Measurements from ENCODE around the gene MGME1.

The MGME1 gene, protein sequence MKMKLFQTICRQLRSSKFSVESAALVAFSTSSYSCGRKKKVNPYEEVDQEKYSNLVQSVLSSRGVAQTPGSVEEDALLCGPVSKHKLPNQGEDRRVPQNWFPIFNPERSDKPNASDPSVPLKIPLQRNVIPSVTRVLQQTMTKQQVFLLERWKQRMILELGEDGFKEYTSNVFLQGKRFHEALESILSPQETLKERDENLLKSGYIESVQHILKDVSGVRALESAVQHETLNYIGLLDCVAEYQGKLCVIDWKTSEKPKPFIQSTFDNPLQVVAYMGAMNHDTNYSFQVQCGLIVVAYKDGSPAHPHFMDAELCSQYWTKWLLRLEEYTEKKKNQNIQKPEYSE

DNA sequence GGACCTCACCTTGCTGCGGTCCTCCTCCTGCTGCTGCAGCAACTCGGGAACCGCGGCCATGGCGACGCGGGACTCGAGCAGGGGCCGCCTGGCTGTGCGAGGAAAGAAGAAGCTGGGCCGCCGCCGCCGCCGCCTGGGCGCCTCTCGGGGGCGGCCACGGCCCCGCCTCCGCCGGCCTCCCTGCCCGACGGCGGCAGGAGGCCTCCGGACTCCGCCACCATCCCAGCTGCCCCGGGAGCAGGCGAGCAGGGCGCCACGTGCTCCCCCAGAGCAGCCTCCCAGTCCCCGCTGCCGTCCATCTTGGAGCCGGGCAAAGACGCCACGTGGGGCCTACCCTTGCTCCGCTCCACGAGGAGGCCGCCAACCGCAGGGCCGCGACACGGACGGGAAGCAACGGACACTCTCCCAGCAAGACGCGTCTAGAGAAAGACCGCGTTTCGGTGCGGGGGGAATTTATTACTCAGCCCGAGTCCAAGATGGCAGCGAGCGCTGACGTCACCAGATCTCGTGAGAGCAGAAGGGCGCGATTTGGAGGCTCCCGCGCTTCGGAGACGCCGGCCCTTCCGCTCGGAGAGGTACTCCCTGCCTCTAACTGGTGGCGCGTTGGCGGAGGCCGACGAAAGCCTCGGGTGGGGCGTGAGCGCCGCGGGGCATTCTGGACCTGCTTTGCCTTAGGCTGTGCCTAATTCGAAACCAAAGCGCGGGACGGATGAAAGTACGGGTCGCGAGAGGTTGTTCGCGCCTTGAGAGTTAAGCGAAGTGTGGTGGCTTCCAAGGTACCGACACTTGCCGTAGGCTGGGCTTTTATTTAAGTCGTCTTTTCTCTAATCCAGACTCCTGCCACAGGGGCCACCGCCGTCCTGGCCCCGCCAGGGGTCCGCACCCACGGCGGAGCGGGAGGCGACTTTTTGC lies at the start of gene MGME1, which contains the start of gene SNX5:
TSS of gene MGME1 (plus strand) at position 653 of the 912 bp plus-strand sequence. CDS start 842 bp downstream, outside the sequence.
TSS of gene SNX5 (minus strand) at position 429 of the 912 bp plus-strand sequence. CDS start at position 60, 369 bp downstream.
- DNase-seq (ENCODE audit: low spot score) = peak; percentile 99

DNA sequence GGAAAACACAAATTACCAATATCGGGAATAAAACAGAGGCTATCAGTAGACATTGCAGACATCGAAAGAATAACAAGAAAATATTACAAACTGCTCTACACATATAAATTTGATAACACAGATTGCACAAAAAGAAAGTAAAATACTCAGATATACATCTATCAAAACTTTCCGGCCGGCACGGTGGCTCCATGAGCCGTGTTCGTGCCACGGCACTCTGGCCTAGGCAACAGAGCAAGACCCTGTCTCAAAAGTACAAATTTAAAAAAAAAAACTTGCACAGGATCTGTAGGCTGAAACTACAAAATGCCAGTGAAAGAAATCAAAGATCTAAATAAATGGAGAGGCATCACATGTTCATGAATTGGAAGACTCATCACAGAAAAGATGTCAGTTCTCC lies 49.7 kb upstream of the MGME1 start:
- no peak for DNase-seq (ENCODE audit: low spot score)

DNA sequence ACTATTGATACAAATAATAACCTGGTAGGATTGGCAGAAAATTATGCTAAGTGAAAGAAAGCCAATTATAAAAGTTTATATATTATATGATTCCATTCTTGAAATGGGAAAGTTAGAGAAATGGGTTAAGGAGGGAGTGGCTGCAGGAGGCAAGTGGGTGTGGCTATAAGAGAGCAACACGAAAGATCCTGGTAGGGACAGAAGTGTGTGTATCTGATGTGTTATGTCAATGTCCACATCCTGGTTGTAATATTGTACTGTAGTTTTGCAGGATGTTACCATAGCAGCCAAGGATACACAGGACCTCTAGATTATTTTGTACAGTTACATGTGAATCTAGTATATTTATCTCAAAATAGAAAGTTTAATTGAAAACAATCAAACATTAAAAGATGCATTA lies 47.0 kb upstream of the MGME1 start:
- DNase-seq (ENCODE audit: low spot score) = no peak

DNA sequence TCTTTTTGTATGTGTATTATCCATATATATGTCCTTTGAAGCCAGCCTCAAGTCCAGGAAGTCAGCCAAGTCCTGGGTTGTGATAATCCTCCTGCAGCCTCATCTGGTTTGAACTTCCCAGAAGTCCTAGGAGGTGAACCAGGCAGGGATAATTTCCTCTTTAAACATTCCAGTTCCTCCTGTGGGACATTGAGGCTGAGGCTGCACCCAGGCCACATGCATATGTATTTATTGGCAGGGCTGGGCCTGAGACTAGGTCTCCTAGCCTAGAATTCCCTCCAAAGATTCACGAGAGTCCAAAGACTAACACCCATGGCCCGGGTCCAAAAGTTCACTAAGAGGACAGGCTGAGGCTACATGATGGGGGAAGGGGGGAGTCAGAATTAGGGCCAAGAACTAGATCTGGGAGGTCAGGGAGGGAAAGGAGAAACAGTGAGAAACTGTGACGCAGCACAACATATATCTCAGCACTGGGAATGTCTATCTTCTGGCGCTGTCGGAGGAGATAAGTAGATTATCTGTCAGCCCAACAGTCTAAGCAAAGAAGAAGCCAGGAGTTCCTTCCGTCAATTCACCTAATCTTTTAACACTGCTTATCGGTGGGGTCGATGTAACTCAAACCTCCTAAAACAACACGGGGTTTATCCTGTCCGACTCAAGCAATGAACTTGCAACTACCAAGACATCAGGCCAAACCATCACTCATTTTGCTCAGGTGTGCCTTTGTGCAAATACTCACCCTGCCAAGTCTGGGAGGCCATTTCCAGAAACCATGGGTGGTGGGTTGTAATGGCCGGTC lies 43.5 kb upstream of the MGME1 start:
- no peak for DNase-seq (ENCODE audit: low spot score)

DNA sequence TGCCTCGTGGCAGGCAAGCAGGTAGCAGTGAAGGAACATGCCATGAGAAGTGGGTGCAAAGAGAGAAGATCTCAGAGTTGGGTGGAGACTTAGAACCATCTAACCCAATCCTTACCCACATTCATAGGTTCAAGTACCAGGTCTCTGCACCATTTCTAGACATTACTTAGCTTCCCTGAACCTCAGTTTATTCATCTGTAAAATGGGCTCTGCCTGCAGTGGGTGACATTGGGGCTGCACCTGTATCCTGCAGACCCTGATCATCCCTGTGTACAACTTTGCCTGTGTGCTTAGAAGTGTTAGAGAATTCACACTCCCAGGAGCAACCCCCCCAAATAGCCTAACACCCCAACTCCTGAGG lies 42.9 kb upstream of the MGME1 start:
- no peak for DNase-seq (ENCODE audit: low spot score)

DNA sequence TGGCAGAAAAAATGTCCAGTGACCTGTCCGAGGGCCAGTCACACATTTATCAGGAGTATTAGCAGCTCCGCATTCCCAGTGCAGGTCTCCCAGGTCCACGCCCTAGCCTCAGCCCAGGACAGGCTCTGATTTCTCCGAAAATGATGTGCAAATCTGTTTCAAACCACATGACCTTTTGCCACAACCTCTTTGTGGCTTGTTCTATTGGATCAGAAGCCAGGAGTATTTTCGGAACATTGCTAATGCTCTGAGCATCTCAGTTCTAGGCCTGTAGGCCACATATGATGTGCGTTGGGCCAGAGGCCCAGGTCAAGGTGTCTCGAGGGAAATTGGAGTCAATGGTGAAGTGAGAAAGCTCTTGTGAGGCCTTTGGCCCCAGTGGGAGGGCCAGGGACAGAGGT lies 40.6 kb upstream of the MGME1 start:
- DNase-seq (ENCODE audit: low spot score) = no peak

DNA sequence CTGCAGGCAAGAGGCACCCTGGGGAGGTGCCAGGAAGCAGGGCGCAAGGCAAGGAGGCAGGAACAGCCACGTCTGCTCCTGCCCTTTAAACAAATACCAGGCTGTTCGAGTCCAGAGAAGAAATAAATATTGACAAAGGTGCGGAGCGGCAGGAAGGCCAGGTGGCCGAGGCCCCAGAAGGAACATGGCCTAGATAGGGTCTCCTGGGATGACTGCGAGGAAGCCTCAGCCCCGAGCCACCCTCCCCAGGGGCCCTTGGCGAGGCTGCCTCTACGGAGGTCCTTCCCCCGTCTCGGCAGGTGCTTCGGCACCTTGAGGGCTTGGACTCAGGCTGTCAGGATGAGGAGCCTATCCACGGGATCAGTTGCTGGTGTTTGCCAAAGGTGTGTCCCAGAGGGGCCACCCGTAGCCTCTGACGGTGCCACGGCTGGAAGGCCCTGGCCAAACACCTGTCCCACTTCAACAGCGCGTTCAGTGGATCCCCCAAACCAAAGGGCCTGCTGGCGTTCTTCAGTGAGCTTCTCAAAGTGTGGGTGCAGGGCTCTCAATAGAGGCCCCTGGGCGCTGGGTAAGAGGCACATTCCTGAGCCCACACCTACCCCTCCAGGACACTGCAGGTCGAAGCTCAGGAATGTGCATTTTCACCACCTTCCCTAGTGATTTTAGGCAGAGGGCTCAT lies 40.0 kb upstream of the MGME1 start:
- DNase-seq (ENCODE audit: low spot score) = no peak

DNA sequence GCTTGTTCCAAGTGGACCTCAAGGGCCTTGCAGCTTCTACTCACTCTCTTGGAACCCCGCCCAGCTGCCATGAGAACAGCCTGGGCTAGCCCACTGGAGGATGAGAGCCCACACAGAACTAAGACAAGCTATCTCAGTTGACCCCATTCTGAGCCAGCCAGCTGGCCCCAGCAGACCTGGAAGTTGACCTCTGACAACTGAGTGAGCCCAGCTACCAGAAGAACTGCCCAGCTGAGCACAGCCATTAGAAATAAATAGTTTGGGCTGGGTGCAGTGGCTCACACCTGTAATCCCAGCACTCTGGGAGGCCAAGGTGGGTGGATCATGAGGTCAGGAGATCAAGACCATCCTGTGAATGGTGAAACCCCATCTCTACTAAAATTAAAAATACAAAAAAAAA lies 37.3 kb upstream of the MGME1 start:
- no peak for DNase-seq (ENCODE audit: low spot score)

DNA sequence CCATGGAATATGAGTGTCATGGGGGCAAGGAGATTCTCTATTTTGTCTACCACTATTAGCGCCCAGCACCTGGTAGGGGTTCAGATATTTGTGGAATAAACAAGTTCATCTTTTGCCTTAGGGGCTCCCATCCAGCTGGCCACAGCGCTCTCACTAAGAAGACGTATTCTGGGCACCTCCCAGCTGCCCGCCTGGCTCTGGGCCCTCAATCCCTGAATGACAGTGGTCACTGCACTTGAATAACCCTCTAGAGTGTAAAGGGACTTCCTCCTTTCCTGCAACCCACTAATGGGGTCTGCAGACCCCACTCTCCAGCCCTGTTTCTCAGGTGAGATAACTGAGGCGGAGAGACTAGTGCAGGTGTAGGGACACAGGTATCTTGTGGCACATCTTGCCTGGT lies 36.4 kb upstream of the MGME1 start:
- DNase-seq (ENCODE audit: low spot score) = no peak

DNA sequence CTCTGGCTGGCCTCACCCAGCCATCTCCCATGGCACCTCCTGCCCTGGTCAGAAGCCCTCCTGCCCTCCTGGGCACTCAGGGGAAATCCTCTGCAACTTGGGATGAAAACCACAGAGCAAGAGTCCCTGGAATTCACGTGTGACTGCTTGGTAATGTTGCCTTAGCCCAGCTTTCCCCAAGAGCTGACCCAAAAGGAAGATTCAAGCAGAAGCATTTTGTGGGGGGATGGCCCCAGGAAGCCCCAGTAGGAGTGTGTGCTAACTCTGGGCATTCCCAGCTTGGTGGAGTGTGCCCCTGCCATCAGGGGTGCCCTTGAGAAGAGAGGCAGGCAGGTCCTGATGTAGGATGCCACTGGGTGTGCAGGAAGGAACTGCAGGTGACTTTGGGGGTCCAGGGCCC lies 35.7 kb upstream of the MGME1 start:
- DNase-seq (ENCODE audit: low spot score) = no peak

DNA sequence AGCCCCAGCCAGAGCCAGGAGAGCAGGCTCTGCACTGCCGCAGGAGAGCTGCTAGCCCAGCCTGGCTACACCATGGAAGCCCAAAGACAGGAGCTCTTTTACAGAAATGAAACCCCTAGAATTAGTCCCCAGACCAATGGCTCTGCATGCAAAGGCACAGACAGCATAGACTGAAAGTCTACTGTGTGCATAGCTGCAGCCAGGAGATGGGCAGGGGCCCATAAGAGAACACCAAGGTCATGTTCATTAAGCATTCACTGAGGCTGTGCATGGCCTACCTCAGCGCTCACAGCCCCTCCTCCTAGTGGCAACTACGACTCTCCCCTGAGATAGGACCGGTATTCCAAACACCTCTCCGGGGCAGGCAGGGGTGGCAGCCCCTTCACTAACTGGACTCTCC lies 35.1 kb upstream of the MGME1 start:
- no peak for DNase-seq (ENCODE audit: low spot score)

DNA sequence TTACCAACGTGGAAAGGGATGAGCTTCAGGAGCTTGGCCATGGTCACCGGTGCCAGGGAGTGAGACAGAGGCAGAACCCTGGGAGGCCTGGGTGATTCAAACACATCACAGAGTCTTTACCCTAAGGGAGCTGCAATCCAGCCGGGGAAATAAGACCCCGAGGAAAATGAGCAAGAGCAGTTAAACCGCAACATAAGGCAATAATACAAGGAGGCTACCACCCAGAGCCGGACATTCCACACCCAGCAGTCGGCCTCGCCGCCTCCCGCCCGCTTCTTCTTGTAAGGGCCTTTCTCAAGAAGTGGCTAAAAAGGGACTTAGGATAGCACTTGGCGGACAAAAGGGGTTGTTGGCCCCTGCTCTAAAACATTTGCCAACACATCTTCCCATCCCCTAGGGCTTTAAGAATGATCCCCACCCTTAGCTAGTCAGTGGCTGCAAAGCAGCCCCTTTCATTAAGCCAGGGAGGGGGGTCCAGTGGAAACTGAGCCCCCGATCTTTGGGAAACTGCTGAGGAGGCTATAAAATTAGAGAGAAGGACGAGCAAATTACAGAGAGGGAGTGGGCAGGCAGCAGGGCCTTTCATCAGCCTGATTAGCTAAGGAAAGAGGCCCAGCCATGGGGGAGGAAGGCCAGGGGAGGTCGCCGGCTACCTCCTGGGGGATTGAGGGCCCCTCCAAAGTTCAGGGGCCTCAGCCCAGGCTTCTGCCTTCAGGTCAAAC lies 34.5 kb upstream of the MGME1 start:
- no peak for DNase-seq (ENCODE audit: low spot score)

DNA sequence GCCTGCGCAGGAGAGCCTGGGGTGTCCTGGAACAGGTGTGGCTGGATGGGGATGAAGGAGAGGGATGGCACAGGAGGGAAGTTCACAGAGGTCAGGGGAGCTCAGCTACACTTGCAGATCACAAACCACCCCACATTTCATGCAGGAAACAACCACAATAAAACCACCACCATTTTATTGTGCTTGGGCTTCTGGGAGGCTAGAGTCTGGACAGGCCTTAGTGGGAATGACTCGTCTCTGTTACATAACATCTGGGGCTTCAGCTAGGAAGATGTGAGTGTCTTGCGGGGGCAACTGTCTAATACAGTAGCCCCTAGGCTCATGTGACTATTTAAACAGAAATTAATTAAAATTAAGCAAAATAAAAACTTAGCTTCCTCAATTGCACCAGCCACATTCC lies 33.6 kb upstream of the MGME1 start:
- DNase-seq (ENCODE audit: low spot score) = no peak

DNA sequence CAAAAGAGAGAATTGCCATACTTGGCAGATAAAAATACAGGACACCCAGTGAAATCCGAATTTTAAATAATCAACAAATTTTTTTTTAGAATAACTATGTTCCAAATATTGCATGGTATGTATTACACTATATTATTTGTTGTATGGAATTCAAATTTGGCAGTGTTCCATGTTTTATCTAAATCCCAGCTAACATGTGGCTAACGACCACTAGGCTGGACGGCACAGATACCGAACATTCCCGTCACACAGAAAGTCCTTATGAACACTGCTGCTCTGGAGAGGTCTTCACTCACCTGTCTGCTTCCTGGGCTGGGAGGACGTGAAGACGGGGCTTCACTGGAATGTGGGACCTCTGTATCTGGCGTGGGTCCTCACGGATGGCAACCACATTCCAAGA lies 33.1 kb upstream of the MGME1 start:
- no peak for DNase-seq (ENCODE audit: low spot score)

DNA sequence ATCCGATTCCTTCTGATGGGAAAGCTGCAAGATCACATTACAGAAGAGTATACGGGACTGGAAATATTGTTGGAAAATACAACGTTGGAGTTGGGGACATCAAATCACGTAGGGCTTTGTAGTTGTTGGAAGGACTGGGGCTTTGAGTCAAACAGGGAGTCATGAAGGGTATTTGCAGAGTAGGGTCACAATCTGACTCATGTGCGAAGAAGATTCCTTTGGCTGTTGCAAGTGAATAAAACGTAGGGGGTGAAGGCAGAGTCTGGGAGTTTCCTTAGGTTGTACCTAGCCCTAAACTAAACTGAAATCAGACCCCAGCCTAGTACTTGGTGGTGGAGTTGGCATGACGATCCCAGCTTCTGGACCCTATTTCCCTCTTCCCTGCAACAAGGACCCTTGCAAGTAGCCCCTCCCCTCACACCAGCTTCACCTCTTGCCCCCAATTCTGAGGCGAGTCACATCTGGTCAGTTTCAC lies 32.5 kb upstream of the MGME1 start:
- DNase-seq (ENCODE audit: low spot score) = no peak

DNA sequence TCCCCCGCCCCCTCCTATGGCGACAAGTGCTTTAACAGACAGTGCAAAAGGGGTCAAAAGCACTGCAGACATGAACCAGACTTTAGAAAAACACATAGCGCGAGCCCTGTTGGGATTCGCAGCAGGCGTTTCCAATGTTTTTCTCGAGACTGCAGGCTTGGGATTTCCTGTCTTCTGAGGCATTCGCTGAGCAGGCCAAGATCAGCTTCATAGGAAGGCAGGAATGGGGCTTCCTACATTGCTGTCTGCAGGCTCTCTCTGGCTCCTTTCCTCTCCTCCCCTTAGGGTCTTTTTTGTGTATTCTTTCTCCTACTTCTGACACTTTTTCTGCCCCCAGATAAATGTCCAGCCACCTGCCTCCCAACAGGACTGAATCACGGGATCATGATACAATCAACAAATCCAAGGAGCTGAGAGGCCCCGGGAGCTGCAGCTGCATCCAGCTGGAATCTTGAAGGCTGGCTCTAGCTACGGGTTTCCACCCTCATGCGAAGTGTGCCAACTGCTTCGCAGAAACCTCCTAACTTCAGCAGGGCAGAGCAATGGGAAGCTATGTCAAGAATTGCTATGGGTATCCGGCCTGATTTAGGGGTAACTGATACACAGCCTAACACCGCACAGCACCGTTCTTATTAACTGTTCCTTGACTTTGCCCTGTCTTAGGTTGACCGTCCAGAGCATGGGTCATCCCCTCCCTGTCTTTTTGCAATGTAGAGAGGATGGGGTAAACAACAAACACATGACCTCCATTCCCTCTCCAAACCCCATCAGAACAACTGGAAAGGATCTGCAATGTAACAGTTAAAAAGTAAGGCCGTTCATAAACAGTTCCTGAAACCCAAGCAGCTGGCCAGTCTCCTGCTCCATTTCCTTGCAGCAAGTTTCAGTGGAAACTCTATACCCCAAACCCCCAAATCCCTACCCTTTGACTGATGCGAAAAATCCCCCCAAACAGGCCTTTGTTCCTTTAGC lies 31.8 kb upstream of the MGME1 start:
- no peak for DNase-seq (ENCODE audit: low spot score)

DNA sequence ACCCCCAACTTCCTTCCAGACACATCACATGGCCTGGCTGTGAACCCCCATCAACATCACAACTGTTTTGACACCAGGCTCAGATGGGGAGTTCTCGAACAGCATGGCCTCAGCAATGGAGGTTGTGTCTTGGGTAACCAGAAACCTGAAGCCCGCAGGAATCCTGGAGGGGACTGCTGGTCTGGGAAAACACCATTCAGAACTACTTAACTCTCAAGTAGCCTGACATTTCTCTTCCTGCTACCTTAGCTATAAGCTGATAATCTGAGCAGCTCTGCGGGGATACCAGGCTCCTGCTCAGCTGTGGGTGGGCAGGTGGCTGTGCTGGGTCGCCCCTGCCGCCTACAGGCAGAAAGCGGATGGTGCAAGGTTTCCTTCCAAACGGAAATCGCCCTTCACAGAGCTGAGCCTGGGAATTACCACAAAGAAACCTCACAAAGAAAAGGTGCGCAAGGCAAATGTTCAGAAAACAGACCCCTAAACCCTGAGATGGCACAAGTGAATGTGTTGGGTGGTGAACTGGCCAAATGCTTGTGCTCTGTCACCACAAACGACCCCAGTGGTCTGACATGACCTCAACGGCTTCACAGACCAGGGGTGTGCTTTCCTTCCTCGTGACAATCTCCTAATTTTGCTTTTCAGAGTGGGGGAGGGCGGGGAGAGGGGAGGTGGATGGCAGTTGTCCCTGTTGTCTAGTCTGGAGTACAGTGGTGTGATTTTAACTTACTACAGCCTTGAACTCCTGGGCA lies 29.8 kb upstream of the MGME1 start:
- DNase-seq (ENCODE audit: low spot score) = peak; percentile 49

DNA sequence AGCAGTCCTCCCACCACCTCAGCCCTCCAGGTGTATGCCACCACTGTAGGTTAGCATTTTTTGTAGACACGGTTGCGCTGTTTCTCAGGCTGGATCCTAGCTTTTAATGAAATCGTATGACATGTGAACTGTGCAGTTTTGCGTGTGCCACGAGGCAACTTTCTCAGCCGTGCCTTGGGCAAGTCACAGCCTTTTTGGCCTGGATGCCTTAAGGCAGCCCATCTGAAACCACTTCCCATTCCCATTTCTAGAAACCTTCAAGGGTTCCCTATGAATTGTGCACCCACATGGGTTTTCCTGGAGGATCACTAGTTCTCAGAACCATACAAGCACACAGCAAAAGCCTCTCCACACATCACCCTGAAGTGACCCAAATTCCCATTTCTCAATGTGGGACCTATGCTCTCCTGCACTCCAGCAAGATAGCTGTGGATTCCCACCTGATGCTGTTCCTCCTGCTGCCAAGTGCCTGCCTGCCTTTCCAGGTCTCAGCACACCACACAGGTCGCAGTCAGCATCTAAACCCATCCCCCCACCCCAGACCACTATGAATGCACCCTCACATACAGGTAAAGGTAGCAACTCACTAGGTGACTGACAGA lies 29.1 kb upstream of the MGME1 start:
- no peak for DNase-seq (ENCODE audit: low spot score)
